KMS-11 (cell line): ENCODE results near the gene LRRC1.

ENCODE experiments used
- H2AFZ ChIP-seq: fragments of 200-600 bp; sonication (generic); 2 replicates; pipeline ENCODE4 v1.6.1; 2016; ENCODE audit warnings: antibody characterized with exemption, mixed run types, low read depth
- H3K27ac ChIP-seq: fragments of 200-600 bp; sonication (generic); 2 replicates; pipeline ENCODE4 v1.6.1; 2016; ENCODE audit warnings: mild to moderate bottlenecking, mixed run types
- H3K27me3 ChIP-seq: fragments of 200-600 bp; sonication (generic); 2 replicates; pipeline ENCODE4 v1.6.1; 2017; ENCODE audit warnings: mild to moderate bottlenecking, low read depth, mixed run types, moderate library complexity; ENCODE audit not compliant: insufficient read depth
- H3K36me3 ChIP-seq: fragments of 200-600 bp; sonication (generic); 2 replicates; pipeline ENCODE4 v1.6.1; 2017; ENCODE audit warnings: mild to moderate bottlenecking, mixed run types; ENCODE audit not compliant: insufficient read depth
- H3K4me1 ChIP-seq: fragments of 200-600 bp; sonication (generic); 2 replicates; pipeline ENCODE4 v1.6.1; 2016; ENCODE audit warnings: mild to moderate bottlenecking, low read depth, mixed run types; ENCODE audit not compliant: poor library complexity, severe bottlenecking
- H3K4me2 ChIP-seq: fragments of 200-600 bp; sonication (generic); 2 replicates; pipeline ENCODE4 v1.7.0; 2016; ENCODE audit warnings: mild to moderate bottlenecking, mixed run types
- H3K4me3 ChIP-seq: fragments of 200-600 bp; sonication (generic); IDR thresholded peaks from 2 replicates; pipeline ENCODE4 v1.6.1; 2017; ENCODE audit warnings: low read depth, low read length, mixed read lengths; ENCODE audit not compliant: insufficient read depth
- H3K79me2 ChIP-seq: fragments of 200-600 bp; sonication (generic); 2 replicates; pipeline ENCODE4 v1.6.1; 2016; ENCODE audit warnings: low read depth, mixed run types; ENCODE audit not compliant: insufficient read depth
- H3K9ac ChIP-seq: fragments of 200-600 bp; sonication (generic); 2 replicates; pipeline ENCODE4 v1.6.1; 2016; ENCODE audit warnings: mild to moderate bottlenecking, mixed run types
- H4K20me1 ChIP-seq: fragments of 200-600 bp; sonication (generic); 2 replicates; pipeline ENCODE4 v1.6.1; 2016; ENCODE audit warnings: mild to moderate bottlenecking, mixed run types; ENCODE audit not compliant: insufficient read depth
- TF ChIP-seq, protein P1 (sequence below): fragments of 200-600 bp; sonication (generic); conservative IDR thresholded peaks from 2 replicates; pipeline ENCODE4 v1.6.1; 2017; ENCODE audit warnings: low read depth, mild to moderate bottlenecking, antibody characterized with exemption, low read length, moderate library complexity, mixed read lengths

The LRRC1 gene

DNA sequence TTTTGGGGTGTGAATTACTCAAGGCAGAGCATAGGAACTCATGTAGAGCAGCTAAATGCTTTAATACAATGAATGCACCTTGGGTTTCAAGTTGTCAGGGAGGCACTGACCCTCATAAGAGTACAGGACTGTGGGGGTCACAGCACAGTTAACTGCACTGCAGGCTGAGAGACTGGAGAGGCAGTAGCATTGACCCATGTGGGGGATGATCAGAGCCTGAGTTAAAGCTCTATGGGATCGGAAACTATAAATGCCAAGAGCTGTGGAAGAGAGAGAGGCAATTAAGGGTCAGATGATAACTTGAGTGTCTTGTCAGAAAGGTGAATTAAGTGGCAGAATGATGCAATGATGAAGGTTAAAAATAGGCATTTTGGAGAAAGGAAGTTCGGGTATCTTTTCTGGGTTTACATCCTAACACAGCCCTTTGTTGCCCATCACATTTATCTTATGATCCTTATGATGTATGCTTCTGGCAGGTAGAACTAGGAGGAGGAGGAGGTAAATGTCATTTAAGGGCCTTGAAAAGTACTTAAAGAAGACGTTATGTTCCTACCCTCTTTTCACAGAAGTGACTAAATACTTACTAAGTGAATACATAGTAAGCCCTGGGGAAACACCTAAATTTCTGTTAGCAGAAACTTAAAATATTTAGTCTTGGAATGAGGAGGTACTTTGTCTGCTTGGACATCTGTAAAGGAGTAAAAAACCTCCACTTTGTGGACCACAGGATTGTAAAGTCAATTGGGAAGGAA lies 24.2 kb downstream of the LRRC1 start:
- no peaks in the 10 kb centered on the region for H3K27me3 ChIP-seq

DNA sequence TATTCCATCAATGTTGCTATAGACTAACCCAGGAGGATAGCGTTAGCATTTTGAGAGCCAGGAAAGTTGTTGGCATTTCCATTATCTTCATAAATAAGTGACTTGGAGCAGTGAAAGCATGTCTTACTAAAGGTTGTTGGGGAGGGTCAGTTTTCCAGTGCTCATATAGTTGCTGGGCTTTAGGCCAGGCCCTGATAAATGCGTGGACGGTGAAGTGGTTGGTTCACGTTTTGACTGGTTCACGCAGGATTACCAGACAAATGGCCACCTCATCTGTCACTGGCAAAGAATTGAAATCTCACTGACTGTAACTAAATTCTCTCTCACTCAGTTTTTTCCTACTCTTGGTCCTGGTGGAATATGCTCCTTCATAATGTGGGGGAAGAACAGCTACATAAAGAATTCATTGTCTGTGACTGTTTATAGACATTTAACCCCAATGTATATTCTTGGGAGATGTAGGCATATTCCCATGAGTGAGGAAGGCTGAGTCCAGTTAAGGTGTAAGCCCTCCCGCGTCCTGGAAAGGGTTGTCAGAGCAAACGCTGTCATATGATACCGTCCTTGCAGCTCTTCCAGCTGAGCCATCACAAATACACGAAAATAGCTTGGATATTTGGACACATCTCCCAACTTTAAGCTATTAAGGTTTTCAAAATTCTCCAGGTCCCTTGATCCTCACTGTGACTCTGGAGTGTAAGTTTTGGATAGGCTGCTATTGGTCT lies 27.8 kb downstream of the LRRC1 start:
- Histone ChIP-seq H3K4me3 (no peak overlapping the region), H3K9ac (no peak overlapping the region), H3K4me2 (no peak overlapping the region), H3K27ac (no peak overlapping the region), H3K79me2 (peaks cover 83% of the 10 kb centered on the region), H4K20me1 (peaks cover 3% of the 10 kb centered on the region; the same call in 1 of the 2 replicates), H3K4me1 (peaks cover 62% of the 10 kb centered on the region), H3K36me3 (no peaks in the 10 kb centered on the region), H3K27me3 (no peaks in the 10 kb centered on the region), H2AFZ (no peak overlapping the region)
- TF ChIP-seq, protein P1, sequence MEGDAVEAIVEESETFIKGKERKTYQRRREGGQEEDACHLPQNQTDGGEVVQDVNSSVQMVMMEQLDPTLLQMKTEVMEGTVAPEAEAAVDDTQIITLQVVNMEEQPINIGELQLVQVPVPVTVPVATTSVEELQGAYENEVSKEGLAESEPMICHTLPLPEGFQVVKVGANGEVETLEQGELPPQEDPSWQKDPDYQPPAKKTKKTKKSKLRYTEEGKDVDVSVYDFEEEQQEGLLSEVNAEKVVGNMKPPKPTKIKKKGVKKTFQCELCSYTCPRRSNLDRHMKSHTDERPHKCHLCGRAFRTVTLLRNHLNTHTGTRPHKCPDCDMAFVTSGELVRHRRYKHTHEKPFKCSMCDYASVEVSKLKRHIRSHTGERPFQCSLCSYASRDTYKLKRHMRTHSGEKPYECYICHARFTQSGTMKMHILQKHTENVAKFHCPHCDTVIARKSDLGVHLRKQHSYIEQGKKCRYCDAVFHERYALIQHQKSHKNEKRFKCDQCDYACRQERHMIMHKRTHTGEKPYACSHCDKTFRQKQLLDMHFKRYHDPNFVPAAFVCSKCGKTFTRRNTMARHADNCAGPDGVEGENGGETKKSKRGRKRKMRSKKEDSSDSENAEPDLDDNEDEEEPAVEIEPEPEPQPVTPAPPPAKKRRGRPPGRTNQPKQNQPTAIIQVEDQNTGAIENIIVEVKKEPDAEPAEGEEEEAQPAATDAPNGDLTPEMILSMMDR = no peak

More for the DNA sequence above, 24.2 kb downstream of the LRRC1 start:
- peaks cover 48% of the 10 kb centered on the region for H3K4me1 ChIP-seq
- H4K20me1 ChIP-seq = no peaks in the 10 kb centered on the region
- peaks cover 81% of the 10 kb centered on the region for H3K79me2 ChIP-seq
- H3K9ac ChIP-seq = no peak overlapping the region
- no peaks in the 10 kb centered on the region for H3K36me3 ChIP-seq
- no peak overlapping the region for H3K27ac ChIP-seq
- no peak overlapping the region for H3K4me3 ChIP-seq
- no peak overlapping the region for H2AFZ ChIP-seq
- TF ChIP-seq, protein P1 = no peak
- peak overlapping the region; percentile 23; the same call in 1 of the 2 replicates for H3K4me2 ChIP-seq

DNA sequence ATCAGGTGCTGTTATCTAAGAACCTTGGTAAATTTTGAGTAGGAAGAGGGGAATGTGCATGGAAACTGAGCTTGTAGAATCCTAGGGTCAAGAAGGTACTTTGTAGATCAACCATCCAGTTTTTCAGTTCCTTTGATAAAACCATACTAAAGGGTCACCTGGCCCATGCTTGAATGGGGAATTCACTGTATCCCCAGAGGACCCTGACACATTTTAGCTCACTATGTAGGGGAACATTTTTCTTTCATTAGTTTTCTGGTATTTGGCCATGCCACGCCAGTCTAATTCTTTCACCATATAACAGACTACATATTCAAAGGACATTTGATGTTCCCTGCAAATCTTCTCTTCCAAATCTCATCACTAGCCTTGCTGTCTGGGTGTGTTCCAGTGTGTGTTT lies 29.9 kb downstream of the LRRC1 start:
- TF ChIP-seq, protein P1 = no peak
- Histone ChIP-seq H3K36me3 (no peaks in the 10 kb centered on the region), H3K79me2 (peaks cover 87% of the 10 kb centered on the region), H3K4me3 (no peak overlapping the region), H3K4me1 (peaks cover 52% of the 10 kb centered on the region), H3K27ac (no peak overlapping the region), H2AFZ (no peak overlapping the region), H3K9ac (no peak overlapping the region), H3K4me2 (0 out of 2 replicates have a peak overlapping the region, but pooled peaks have one; percentile 52), H3K27me3 (no peaks in the 10 kb centered on the region), H4K20me1 (peaks cover 3% of the 10 kb centered on the region; the same call in 1 of the 2 replicates)

DNA sequence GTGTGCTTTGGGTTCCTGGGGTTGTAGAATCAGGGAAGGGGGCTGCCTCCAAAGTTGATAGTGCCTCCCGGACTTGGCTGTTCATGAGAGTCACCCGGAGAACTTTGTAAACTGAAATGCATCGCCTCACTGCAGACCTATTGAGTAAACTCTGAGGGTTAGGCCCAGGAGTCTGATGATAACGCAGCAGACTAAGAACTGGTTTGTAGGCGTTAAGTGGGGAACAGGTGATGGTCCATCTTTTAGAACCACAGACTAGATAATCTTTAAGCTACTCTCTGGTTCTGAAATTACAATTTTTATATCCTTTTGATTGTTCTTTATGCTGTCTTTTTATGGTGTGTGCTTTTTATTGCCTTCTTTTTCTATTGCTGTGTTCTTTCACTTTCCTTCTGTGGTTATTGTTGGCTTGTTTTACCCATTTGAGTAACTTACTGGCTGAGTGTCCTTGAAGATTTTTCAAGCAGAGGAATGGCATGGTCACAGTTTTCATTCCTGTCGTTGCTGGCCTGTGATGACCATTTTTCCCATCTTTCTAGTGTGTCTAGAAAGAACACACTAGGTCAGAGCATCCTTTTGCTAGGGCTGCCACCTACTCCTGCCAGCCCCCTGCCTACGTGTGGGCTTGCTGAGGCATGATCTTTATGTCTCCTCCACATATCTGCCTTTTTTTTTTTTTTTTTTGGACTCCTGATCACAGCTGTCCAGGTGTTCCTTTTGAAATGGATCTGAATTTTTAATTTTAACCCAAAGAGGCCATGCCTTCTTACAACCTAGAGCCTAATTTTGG lies 30.9 kb downstream of the LRRC1 start:
- TF ChIP-seq, protein P1 = no peak
- Histone ChIP-seq H3K27ac (no peak overlapping the region), H3K9ac (no peak overlapping the region), H3K79me2 (peaks cover 82% of the 10 kb centered on the region), H3K36me3 (no peaks in the 10 kb centered on the region), H2AFZ (no peak overlapping the region), H3K27me3 (no peaks in the 10 kb centered on the region), H4K20me1 (peaks cover 3% of the 10 kb centered on the region; the same call in 1 of the 2 replicates), H3K4me2 (peak overlapping the region; percentile 52; the same call in 1 of the 2 replicates), H3K4me3 (no peak overlapping the region), H3K4me1 (peaks cover 47% of the 10 kb centered on the region)
